H1 (cell line): Measurements from ENCODE around the gene BABAM2. TPM values are rescaled to one million over a fixed set of nuclear protein-coding genes. Genes with fewer than 3 reads are reported as not detected.

Experiments
- ATF2 ChIP-seq: IDR thresholded peaks from 2 replicates; pipeline ENCODE4 v1.6.1; 2012; ENCODE audit warnings: low read length, inconsistent platforms
- CHD7 ChIP-seq: fragments of 300-600 bp; sonication (generic); IDR thresholded peaks from 2 replicates; pipeline ENCODE4 v1.7.1; 2012; ENCODE audit warnings: low read length, moderate library complexity, mild to moderate bottlenecking, inconsistent platforms; ENCODE audit not compliant: insufficient replicate concordance
- FOSL1 ChIP-seq: IDR thresholded peaks from 2 replicates; pipeline ENCODE4 v1.6.1; 2011; ENCODE audit warnings: mild to moderate bottlenecking, low read depth, low read length, moderate library complexity; ENCODE audit not compliant: insufficient read depth
- RAD21 ChIP-seq, 2 experiments: IDR thresholded peaks in 1 of 2; conservative IDR thresholded peaks in 1 of 2; 2 replicates each; pipeline ENCODE4 v1.6.1; 2011; ENCODE audit warnings: low read depth in 2 of 2, low read length in 2 of 2, improper control_type of control experiment in 1 of 2, inconsistent platforms in 1 of 2, mild to moderate bottlenecking in 1 of 2, moderate library complexity in 1 of 2
- SAP30 ChIP-seq: fragments of 300-600 bp; sonication (generic); IDR thresholded peaks from 2 replicates; pipeline ENCODE4 v1.7.1; 2012; ENCODE audit warnings: low read length, moderate library complexity, mild to moderate bottlenecking, inconsistent platforms; ENCODE audit not compliant: insufficient read depth, insufficient replicate concordance
- SIRT6 ChIP-seq: IDR thresholded peaks from one replicate; pipeline ENCODE4 v1.7.1; 2012; ENCODE audit warnings: low read length, inconsistent platforms
- polyA plus RNA-seq, 7 experiments: library from polyadenylated mRNA; depleted of rRNA in 3 of 7; stranded (reverse) in 5 of 7; unstranded in 2 of 7; fragments of >200 nt in 5 of 7; fragments of 200-250 nt in 2 of 7; gene quantifications; 1 replicate in 5 of 7; 2 replicates in 1 of 7; 4 replicates in 1 of 7; pipeline versions ENCODE4 v1.2.1 to v1.2.3, GENCODE V29; 2011 to 2013; ENCODE audit warnings: missing spikeins in 2 of 7, mixed read lengths in 2 of 7
- total RNA-seq: library from RNA; stranded (reverse); fragmentation: NEBNext Ultra II Directional; extraction: Animal tissue kit (Norgen Biotek cat#: 25700); gene quantifications from 2 replicates; pipeline ENCODE4 v1.2.1, GENCODE V29; 2021

Gene BABAM2
- total and polyA plus RNA-seq, 2 of the 8 experiments (the other 6 are each of a cell fraction or from before 2014, with no cell fraction given), result 15.8 to 20.9 TPM

GRCh38 chr2:28046921-28047320 is 156.4 kb downstream of the BABAM2 start (continued):
- no peak for TF ChIP-seq CHD7
- TF ChIP-seq ATF2, result no peak
- no peak for TF ChIP-seq FOSL1
- TF ChIP-seq SAP30, result no peak
- TF ChIP-seq SIRT6, result no peak
- TF ChIP-seq RAD21 (IDR thresholded peaks at IDR 0.05 in 1 of 2, conservative IDR thresholded peaks at IDR 0.05 in 1 of 2; ENCODE audit: low read depth in 2 of 2, low read length in 2 of 2), result no peak
